ENCODE measurements around the gene KHDC4. TPM values are rescaled to one million over a fixed set of nuclear protein-coding genes. Genes with fewer than 3 reads are reported as not detected.

The KHDC4 gene
- total and polyA plus RNA-seq, 2 donors (not counting 3 experiments of a cell fraction or from before 2014, with no cell fraction given), result 47.9 to 54.1 TPM

DNA sequence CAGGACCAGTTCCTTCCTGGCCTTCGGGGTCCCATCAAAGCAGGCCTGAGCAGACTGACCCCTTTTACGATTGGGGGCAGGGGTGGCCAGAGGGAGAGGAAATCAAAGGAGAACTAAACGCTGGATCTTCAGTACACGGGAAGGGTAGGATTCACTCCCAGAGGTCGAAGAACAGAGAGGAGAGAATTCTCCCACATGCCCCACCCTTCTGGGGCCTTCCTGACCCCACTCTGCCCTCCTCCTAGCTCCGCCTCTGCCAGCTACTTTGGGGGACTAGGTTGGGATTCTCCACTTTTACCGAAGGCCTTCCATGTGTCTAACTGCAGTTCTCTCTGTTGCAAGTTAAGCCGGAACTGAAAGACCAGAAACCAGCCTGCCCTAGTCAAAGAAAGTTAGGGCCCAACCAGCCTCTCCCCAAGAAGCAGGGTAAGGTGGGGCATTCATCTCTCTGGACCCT is 44.8 kb upstream of the KHDC4 start:
- Histone ChIP-seq H3K9ac (replicated peaks; ENCODE audit: extremely low read depth, insufficient read depth, low read length) (peak overlapping the region; percentile 84), H3K36me3 (ENCODE audit: control insufficient read depth in 2 of 2, extremely low read depth in 1 of 2, insufficient read depth in 2 of 2, low read length in 2 of 2) (no peaks in the 10 kb centered on the region), H3K4me1 (ENCODE audit: control insufficient read depth, extremely low read depth, insufficient read depth, low read length) (peaks cover 68% of the 10 kb centered on the region), H3K9me1 (replicated peaks; ENCODE audit: control insufficient read depth, extremely low read depth, insufficient read depth, low read length) (no peaks in the 10 kb centered on the region), H3K9me3 (replicated peaks; ENCODE audit: control insufficient read depth, insufficient read depth, low read length) (no peaks in the 10 kb centered on the region), H2AFZ (ENCODE audit: low read depth, low read length) (peak overlapping the region; percentile 57), H3K79me2 (ENCODE audit: control insufficient read depth, insufficient read depth, low read length) (peaks cover 51% of the 10 kb centered on the region), H3K4me3 (replicated peaks in 1 of 3; ENCODE audit: insufficient read depth in 1 of 3, low read depth in 1 of 3, low read length in 3 of 3) (peak overlapping the region; percentile 43 to 80 (median 76)), H3K27me3 (ENCODE audit: control insufficient read depth in 2 of 2, insufficient read depth in 2 of 2, low read length in 2 of 2) (no peaks in the 10 kb centered on the region), H3K27ac (ENCODE audit: insufficient read depth, low read depth, low read length) (peak overlapping the region; percentile 55), H4K20me1 (replicated peaks; ENCODE audit: control insufficient read depth, extremely low read depth, insufficient read depth, low read length) (no peaks in the 10 kb centered on the region), H3K4me2 (ENCODE audit: insufficient read depth, low read length) (peak overlapping the region; percentile 63)
- DNase-seq (ENCODE audit: low read depth, low spot score), result no peak
- TF ChIP-seq, protein P1, sequence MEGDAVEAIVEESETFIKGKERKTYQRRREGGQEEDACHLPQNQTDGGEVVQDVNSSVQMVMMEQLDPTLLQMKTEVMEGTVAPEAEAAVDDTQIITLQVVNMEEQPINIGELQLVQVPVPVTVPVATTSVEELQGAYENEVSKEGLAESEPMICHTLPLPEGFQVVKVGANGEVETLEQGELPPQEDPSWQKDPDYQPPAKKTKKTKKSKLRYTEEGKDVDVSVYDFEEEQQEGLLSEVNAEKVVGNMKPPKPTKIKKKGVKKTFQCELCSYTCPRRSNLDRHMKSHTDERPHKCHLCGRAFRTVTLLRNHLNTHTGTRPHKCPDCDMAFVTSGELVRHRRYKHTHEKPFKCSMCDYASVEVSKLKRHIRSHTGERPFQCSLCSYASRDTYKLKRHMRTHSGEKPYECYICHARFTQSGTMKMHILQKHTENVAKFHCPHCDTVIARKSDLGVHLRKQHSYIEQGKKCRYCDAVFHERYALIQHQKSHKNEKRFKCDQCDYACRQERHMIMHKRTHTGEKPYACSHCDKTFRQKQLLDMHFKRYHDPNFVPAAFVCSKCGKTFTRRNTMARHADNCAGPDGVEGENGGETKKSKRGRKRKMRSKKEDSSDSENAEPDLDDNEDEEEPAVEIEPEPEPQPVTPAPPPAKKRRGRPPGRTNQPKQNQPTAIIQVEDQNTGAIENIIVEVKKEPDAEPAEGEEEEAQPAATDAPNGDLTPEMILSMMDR (IDR thresholded peaks at IDR 0.05; ENCODE audit: extremely low read depth in 1 of 2, insufficient read depth in 1 of 2, low read depth in 1 of 2, low read length in 2 of 2), result no peak
- no peak for TF ChIP-seq EZH2 (IDR thresholded peaks at IDR 0.05; ENCODE audit: borderline replicate concordance, low read depth, low read length, severe bottlenecking)
- no peak for TF ChIP-seq FOS (IDR thresholded peaks at IDR 0.05; ENCODE audit: borderline replicate concordance, insufficient read depth, low read length)
- no peak for TF ChIP-seq MYC (IDR thresholded peaks at IDR 0.05; ENCODE audit: low read depth, low read length)
- no peak for TF ChIP-seq GATA2 (IDR thresholded peaks at IDR 0.05; ENCODE audit: insufficient read depth, insufficient read length, low read depth, low read length)
- no peak for TF ChIP-seq MAX (IDR thresholded peaks at IDR 0.05; ENCODE audit: insufficient read depth, insufficient read length)
- TF ChIP-seq POLR2AphosphoS5 (IDR thresholded peaks at IDR 0.05; ENCODE audit: insufficient read depth, low read depth, low read length), result no peak
- TSS peak; percentile 55 for BruUV-seq (replicated peaks)
- dilution Hi-C loops (cut with MboI; ENCODE audit: extremely low pct_ligation_motif_present, low sequenced_read_pairs) (no loop called here), intact Hi-C loops (cut with micrococcal nuclease) (no loop called here)
- ChIA-PET CTCF (interaction anchor here (0.8 to 12.1 kb wide), 9 partner anchors 9 to 88 kb away, joined by 3 to 138 read pairs (median 15); partner anchors contain the start of genes KHDC4 and RXFP4), POLR2A (interaction anchor here (0.7 to 1.2 kb wide), 3 partner anchors 11 to 254 kb away, joined by 3 to 5 read pairs (median 4); no protein-coding TSS in a partner anchor)
- FAIRE-seq, result peak; percentile 54

Data from endothelial cell of umbilical vein (primary cell).